GM23338 (cell line): Measurements from ENCODE around the gene DGKD. TPM values are rescaled to one million over a fixed set of nuclear protein-coding genes. Genes with fewer than 3 reads are reported as not detected.
A peak's percentile ranks its signal among the peaks of the same experiment; 100 is the strongest.

Experiments used
- ATAC-seq: fragments of 200-7000 bp; cut with Tn5 transposase; 3 replicates; pipeline ENCODE4 v1.9.1; 2020
- DNase-seq: peaks from one replicate; pipeline ENCODE4 v3.0.0-alpha.2; 2015; ENCODE audit warnings: low spot score
- H2AFZ ChIP-seq: fragments of 200-600 bp; sonication (generic); 2 replicates; pipeline ENCODE4 v1.8.0; 2016; ENCODE audit warnings: antibody characterized with exemption, mild to moderate bottlenecking, moderate library complexity
- H3F3A ChIP-seq: fragments of 200-600 bp; sonication (generic); replicated peaks from 2 replicates; pipeline ENCODE4 v1.8.0; 2017; ENCODE audit warnings: antibody characterized with exemption, mixed run types, low read depth
- H3K27ac ChIP-seq: fragments of 200-600 bp; sonication (generic); 2 replicates; pipeline ENCODE4 v1.6.1; 2016; ENCODE audit warnings: low read depth
- H3K27me3 ChIP-seq: fragments of 200-600 bp; sonication (generic); 2 replicates; pipeline ENCODE4 v1.8.0; 2016; ENCODE audit warnings: mild to moderate bottlenecking, mixed run types, moderate library complexity; ENCODE audit not compliant: insufficient read depth
- H3K36me3 ChIP-seq: fragments of 200-600 bp; sonication (generic); 2 replicates; pipeline ENCODE4 v1.8.0; 2016; ENCODE audit warnings: mild to moderate bottlenecking; ENCODE audit not compliant: insufficient read depth
- H3K4me1 ChIP-seq: fragments of 200-600 bp; sonication (generic); 2 replicates; pipeline ENCODE4 v1.8.0; 2016; ENCODE audit warnings: mild to moderate bottlenecking, moderate library complexity; ENCODE audit not compliant: insufficient read depth
- H3K4me2 ChIP-seq: fragments of 200-600 bp; sonication (generic); 2 replicates; pipeline ENCODE4 v1.7.1; 2017; ENCODE audit warnings: mixed run types
- H3K4me3 ChIP-seq: fragments of 200-600 bp; sonication (generic); 2 replicates; pipeline ENCODE4 v1.6.1; 2016; ENCODE audit warnings: mixed run types
- H3K79me2 ChIP-seq: fragments of 200-600 bp; sonication (generic); replicated peaks from 2 replicates; pipeline ENCODE4 v1.8.0; 2017; ENCODE audit warnings: mild to moderate bottlenecking; ENCODE audit not compliant: insufficient read depth
- H3K9me2 ChIP-seq: fragments of 200-600 bp; sonication (generic); 2 replicates; pipeline ENCODE4 v1.8.0; 2017; ENCODE audit not compliant: insufficient read depth
- H4K20me1 ChIP-seq: fragments of 200-600 bp; sonication (generic); replicated peaks from 2 replicates; pipeline ENCODE4 v1.8.0; 2017; ENCODE audit warnings: mild to moderate bottlenecking; ENCODE audit not compliant: insufficient read depth
- H3K27ac Mint-ChIP-seq: 2 replicates; pipeline ENCODE4 v1.8.0; 2020; ENCODE audit warnings: inconsistent platforms, mild to moderate bottlenecking, moderate library complexity, mixed read lengths
- H3K27me3 Mint-ChIP-seq: 3 replicates; pipeline ENCODE4 v1.8.0; 2022; ENCODE audit warnings: low read depth, mild to moderate bottlenecking, moderate library complexity, mixed read lengths, inconsistent platforms; ENCODE audit not compliant: insufficient read depth, poor library complexity
- H3K36me3 Mint-ChIP-seq: 3 replicates; pipeline ENCODE4 v1.8.0; 2021; ENCODE audit warnings: low read depth, mild to moderate bottlenecking, inconsistent platforms, moderate library complexity, mixed read lengths
- H3K4me1 Mint-ChIP-seq: 3 replicates; pipeline ENCODE4 v1.8.0; 2020; ENCODE audit warnings: mild to moderate bottlenecking, inconsistent platforms, mixed read lengths
- H3K4me3 Mint-ChIP-seq: 3 replicates; pipeline ENCODE4 v1.8.0; 2021; ENCODE audit warnings: moderate library complexity, mild to moderate bottlenecking, inconsistent platforms, mixed read lengths
- H3K9me3 Mint-ChIP-seq: 3 replicates; pipeline ENCODE4 v1.8.0; 2020; ENCODE audit warnings: moderate library complexity, mild to moderate bottlenecking, inconsistent platforms, mixed read lengths
- CREB1 ChIP-seq: fragments of 250-450 bp; sonication (Bioruptor Pico); IDR thresholded peaks from 2 replicates; pipeline ENCODE4 v1.5.0; 2020; ENCODE audit warnings: low read depth, mild to moderate bottlenecking, moderate library complexity
- EZH2 ChIP-seq: fragments of 200-600 bp; sonication (generic); IDR thresholded peaks from one replicate; pipeline ENCODE4 v1.8.0; 2017; ENCODE audit warnings: antibody characterized with exemption, mild to moderate bottlenecking, low read depth; ENCODE audit not compliant: unreplicated experiment
- EZH2phosphoT487 ChIP-seq: fragments of 200-600 bp; sonication (generic); IDR thresholded peaks from one replicate; pipeline ENCODE4 v1.8.1; 2018; ENCODE audit warnings: antibody characterized with exemption; ENCODE audit not compliant: unreplicated experiment
- JUNB ChIP-seq: IDR thresholded peaks from one replicate; pipeline ENCODE4 v1.6.1; 2016; ENCODE audit warnings: antibody characterized with exemption; ENCODE audit not compliant: unreplicated experiment
- NANOG ChIP-seq: IDR thresholded peaks from 2 replicates; pipeline ENCODE4 v1.6.1; 2016; ENCODE audit warnings: antibody characterized with exemption, borderline replicate concordance
- POLR2AphosphoS5 ChIP-seq: IDR thresholded peaks from 2 replicates; pipeline ENCODE4 v1.6.1; 2016; ENCODE audit warnings: antibody characterized with exemption, low read depth
- STAT1 ChIP-seq: IDR thresholded peaks from one replicate; pipeline ENCODE4 v1.6.1; 2016; ENCODE audit warnings: antibody characterized with exemption; ENCODE audit not compliant: unreplicated experiment
- ZNF114 ChIP-seq: fragments of 250-450 bp; sonication (Bioruptor Pico); IDR thresholded peaks from 2 replicates; pipeline ENCODE4 v1.5.0; 2020; ENCODE audit warnings: mild to moderate bottlenecking, moderate library complexity
- ZNF331 ChIP-seq: fragments of 250-450 bp; sonication (Bioruptor Pico); IDR thresholded peaks from 2 replicates; pipeline ENCODE4 v1.5.0; 2020; ENCODE audit warnings: low read depth, mild to moderate bottlenecking, moderate library complexity
- polyA plus RNA-seq: library from polyadenylated mRNA; unstranded; fragments of >200 nt; fragmentation: Nextera tagmentation; extraction: Ambion mirVana; gene quantifications from 2 replicates; pipeline ENCODE4 v1.2.1, GENCODE V29; 2016
- total RNA-seq: library from RNA; depleted of rRNA; stranded (reverse); fragments of >200 nt; shearing (Covaris generic); gene quantifications from 2 replicates; pipeline ENCODE4 v1.2.3, GENCODE V29; 2014
- TF ChIP-seq, protein P1 (sequence below): IDR thresholded peaks from 2 replicates; pipeline ENCODE4 v1.6.1; 2016; ENCODE audit warnings: antibody characterized with exemption
- TF ChIP-seq, protein P2 (sequence below), 2 experiments: fragments of 200-600 bp in 1 of 2; sonication (generic) in 1 of 2; conservative IDR thresholded peaks; 2 replicates each; pipeline versions ENCODE4 v1.5.1 to v1.6.1; 2016 to 2017; ENCODE audit warnings: antibody characterized with exemption in 2 of 2, low read depth in 2 of 2, mild to moderate bottlenecking in 2 of 2, moderate library complexity in 1 of 2
- TF ChIP-seq, protein P3 (sequence below): IDR thresholded peaks from one replicate; pipeline ENCODE4 v1.6.1; 2018; ENCODE audit warnings: antibody characterized with exemption; ENCODE audit not compliant: unreplicated experiment

The DGKD gene
- total and polyA plus RNA-seq, 2 experiments from 2014 or later, result 11.1 to 23.4 TPM

DNA sequence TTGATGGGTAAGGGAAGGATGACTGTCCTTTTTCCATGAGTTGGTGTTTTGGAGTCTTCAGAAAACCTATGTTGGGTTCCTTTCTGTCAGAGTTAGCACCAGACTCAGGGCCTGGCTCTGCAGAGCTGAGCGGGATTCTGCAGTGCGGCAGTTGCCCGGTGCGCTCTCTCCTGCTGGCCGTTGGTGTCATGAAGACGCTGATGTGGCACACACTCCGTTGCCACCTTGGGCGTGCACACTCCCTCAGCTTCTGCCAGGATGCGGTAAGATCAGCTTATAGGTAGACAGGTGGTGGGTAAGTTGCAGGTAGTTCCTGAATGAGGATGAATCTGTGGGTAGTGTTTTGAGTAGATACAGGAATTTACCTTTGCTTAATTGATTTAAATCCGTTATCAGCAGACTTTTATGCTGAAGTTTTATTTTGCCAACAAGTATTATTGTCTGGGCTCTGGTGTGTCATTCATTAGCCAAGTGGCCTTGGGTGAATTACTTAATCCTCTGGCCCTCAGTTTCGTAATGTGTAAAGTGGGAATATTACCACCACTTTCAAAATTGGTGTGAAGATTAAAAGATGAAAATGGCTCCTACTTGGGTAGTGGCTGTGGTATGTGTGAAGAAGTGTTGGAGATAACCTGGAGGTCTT, 26.8 kb downstream of the DGKD start:
- Mint-ChIP-seq H3K36me3 (peaks cover 8% of the 10 kb centered on the region; the same call in 2 of the 3 replicates), H3K9me3 (no peaks in the 10 kb centered on the region), H3K4me1 (peaks cover 31% of the 10 kb centered on the region), H3K4me3 (no peak overlapping the region), H3K27ac (0 out of 2 replicates have a peak overlapping the region, but pooled peaks have one; percentile 7), H3K27me3 (peaks cover 6% of the 10 kb centered on the region)
- H3K36me3 ChIP-seq, result no peaks in the 10 kb centered on the region
- no peaks in the 10 kb centered on the region for H3K9me2 ChIP-seq
- H3K27me3 ChIP-seq, result no peaks in the 10 kb centered on the region
- TF ChIP-seq, protein P1, sequence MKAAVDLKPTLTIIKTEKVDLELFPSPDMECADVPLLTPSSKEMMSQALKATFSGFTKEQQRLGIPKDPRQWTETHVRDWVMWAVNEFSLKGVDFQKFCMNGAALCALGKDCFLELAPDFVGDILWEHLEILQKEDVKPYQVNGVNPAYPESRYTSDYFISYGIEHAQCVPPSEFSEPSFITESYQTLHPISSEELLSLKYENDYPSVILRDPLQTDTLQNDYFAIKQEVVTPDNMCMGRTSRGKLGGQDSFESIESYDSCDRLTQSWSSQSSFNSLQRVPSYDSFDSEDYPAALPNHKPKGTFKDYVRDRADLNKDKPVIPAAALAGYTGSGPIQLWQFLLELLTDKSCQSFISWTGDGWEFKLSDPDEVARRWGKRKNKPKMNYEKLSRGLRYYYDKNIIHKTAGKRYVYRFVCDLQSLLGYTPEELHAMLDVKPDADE, result no peak
- TF ChIP-seq POLR2AphosphoS5 (no peak), EZH2 (no peak)
- ATAC-seq (no peak), DNase-seq (no peak)
- H3K4me3 ChIP-seq, result no peak overlapping the region
- H3K79me2 ChIP-seq, result peaks cover 54% of the 10 kb centered on the region
- no peaks in the 10 kb centered on the region for H3F3A ChIP-seq
- no peak overlapping the region for H2AFZ ChIP-seq
- no peaks in the 10 kb centered on the region for H3K4me1 ChIP-seq
- no peak overlapping the region for H3K4me2 ChIP-seq
- no peak overlapping the region for H3K27ac ChIP-seq
- H4K20me1 ChIP-seq, result peaks cover 13% of the 10 kb centered on the region

GRCh38 chr2:233381638-233381995, 27.3 kb downstream of the DGKD start:
- ATAC-seq, result no peak
- Mint-ChIP-seq H3K36me3 (peaks cover 8% of the 10 kb centered on the region; the same call in 2 of the 3 replicates), H3K27me3 (peaks cover 6% of the 10 kb centered on the region)
- TF ChIP-seq ZNF331 (CRISPR knock-in tag), result no peak
- TF ChIP-seq ZNF114 (CRISPR knock-in tag), result no peak
- TF ChIP-seq, protein P2, sequence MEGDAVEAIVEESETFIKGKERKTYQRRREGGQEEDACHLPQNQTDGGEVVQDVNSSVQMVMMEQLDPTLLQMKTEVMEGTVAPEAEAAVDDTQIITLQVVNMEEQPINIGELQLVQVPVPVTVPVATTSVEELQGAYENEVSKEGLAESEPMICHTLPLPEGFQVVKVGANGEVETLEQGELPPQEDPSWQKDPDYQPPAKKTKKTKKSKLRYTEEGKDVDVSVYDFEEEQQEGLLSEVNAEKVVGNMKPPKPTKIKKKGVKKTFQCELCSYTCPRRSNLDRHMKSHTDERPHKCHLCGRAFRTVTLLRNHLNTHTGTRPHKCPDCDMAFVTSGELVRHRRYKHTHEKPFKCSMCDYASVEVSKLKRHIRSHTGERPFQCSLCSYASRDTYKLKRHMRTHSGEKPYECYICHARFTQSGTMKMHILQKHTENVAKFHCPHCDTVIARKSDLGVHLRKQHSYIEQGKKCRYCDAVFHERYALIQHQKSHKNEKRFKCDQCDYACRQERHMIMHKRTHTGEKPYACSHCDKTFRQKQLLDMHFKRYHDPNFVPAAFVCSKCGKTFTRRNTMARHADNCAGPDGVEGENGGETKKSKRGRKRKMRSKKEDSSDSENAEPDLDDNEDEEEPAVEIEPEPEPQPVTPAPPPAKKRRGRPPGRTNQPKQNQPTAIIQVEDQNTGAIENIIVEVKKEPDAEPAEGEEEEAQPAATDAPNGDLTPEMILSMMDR (conservative IDR thresholded peaks at IDR 0.05; ENCODE audit: low read depth in 2 of 2), result no peak
- no peak for TF ChIP-seq STAT1
- TF ChIP-seq NANOG, result no peak
- TF ChIP-seq, protein P3, sequence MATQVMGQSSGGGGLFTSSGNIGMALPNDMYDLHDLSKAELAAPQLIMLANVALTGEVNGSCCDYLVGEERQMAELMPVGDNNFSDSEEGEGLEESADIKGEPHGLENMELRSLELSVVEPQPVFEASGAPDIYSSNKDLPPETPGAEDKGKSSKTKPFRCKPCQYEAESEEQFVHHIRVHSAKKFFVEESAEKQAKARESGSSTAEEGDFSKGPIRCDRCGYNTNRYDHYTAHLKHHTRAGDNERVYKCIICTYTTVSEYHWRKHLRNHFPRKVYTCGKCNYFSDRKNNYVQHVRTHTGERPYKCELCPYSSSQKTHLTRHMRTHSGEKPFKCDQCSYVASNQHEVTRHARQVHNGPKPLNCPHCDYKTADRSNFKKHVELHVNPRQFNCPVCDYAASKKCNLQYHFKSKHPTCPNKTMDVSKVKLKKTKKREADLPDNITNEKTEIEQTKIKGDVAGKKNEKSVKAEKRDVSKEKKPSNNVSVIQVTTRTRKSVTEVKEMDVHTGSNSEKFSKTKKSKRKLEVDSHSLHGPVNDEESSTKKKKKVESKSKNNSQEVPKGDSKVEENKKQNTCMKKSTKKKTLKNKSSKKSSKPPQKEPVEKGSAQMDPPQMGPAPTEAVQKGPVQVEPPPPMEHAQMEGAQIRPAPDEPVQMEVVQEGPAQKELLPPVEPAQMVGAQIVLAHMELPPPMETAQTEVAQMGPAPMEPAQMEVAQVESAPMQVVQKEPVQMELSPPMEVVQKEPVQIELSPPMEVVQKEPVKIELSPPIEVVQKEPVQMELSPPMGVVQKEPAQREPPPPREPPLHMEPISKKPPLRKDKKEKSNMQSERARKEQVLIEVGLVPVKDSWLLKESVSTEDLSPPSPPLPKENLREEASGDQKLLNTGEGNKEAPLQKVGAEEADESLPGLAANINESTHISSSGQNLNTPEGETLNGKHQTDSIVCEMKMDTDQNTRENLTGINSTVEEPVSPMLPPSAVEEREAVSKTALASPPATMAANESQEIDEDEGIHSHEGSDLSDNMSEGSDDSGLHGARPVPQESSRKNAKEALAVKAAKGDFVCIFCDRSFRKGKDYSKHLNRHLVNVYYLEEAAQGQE, result no peak
- no peak for TF ChIP-seq EZH2
- TF ChIP-seq CREB1, result no peak
- no peak for TF ChIP-seq POLR2AphosphoS5
- TF ChIP-seq, protein P1, result no peak
- no peak for TF ChIP-seq JUNB
- no peak for TF ChIP-seq EZH2phosphoT487

More at GRCh38 chr2:233381638-233381995, 27.3 kb downstream of the DGKD start:
- H3K36me3 ChIP-seq, result no peaks in the 10 kb centered on the region
- H3K4me3 ChIP-seq, result no peak overlapping the region
- H3K9me2 ChIP-seq, result no peaks in the 10 kb centered on the region
- no peaks in the 10 kb centered on the region for H3K4me1 ChIP-seq
- H3K4me1 Mint-ChIP-seq, result peaks cover 35% of the 10 kb centered on the region
- no peak for DNase-seq
- H3K27ac ChIP-seq, result no peak overlapping the region
- peaks cover 13% of the 10 kb centered on the region for H4K20me1 ChIP-seq
- H3K27ac Mint-ChIP-seq, result no peak overlapping the region
- no peaks in the 10 kb centered on the region for H3K27me3 ChIP-seq
- peaks cover 55% of the 10 kb centered on the region for H3K79me2 ChIP-seq
- no peak overlapping the region for H3K4me2 ChIP-seq
- H2AFZ ChIP-seq, result no peak overlapping the region
- H3K9me3 Mint-ChIP-seq, result no peaks in the 10 kb centered on the region
- no peaks in the 10 kb centered on the region for H3F3A ChIP-seq
- no peak overlapping the region for H3K4me3 Mint-ChIP-seq
